Hepatocyte (in vitro differentiated cells): ENCODE results near the gene CD44. TPM values are rescaled to one million over a fixed set of nuclear protein-coding genes. Genes with fewer than 3 reads are reported as not detected.

Source experiments
- DNase-seq: peaks from one replicate; pipeline ENCODE4 v3.0.0-alpha.2; 2016; ENCODE audit warnings: low spot score
- H2AFZ ChIP-seq: fragments of 200-600 bp; sonication (generic); 2 replicates; pipeline ENCODE4 v1.6.0; 2016; ENCODE audit warnings: antibody characterized with exemption, mild to moderate bottlenecking
- H3K27ac ChIP-seq: fragments of 200-600 bp; sonication (generic); 2 replicates; pipeline ENCODE4 v1.5.1; 2016; ENCODE audit warnings: mild to moderate bottlenecking
- H3K27me3 ChIP-seq: fragments of 200-600 bp; sonication (generic); 2 replicates; pipeline ENCODE4 v1.6.1; 2016
- H3K36me3 ChIP-seq: fragments of 200-600 bp; sonication (generic); replicated peaks from 2 replicates; pipeline ENCODE4 v1.5.1; 2016; ENCODE audit warnings: low read depth; ENCODE audit not compliant: insufficient read depth
- H3K4me1 ChIP-seq: fragments of 200-600 bp; sonication (generic); 2 replicates; pipeline ENCODE4 v1.5.1; 2016; ENCODE audit warnings: mild to moderate bottlenecking, moderate library complexity; ENCODE audit not compliant: insufficient read depth
- H3K4me2 ChIP-seq: fragments of 200-600 bp; sonication (generic); 2 replicates; pipeline ENCODE4 v1.6.0; 2016
- H3K4me3 ChIP-seq: fragments of 200-600 bp; sonication (generic); 2 replicates; pipeline ENCODE4 v1.5.1; 2016; ENCODE audit warnings: mild to moderate bottlenecking
- H3K79me2 ChIP-seq: fragments of 200-600 bp; sonication (generic); 2 replicates; pipeline ENCODE4 v1.6.0; 2017; ENCODE audit warnings: mild to moderate bottlenecking
- H3K9me2 ChIP-seq: fragments of 200-600 bp; sonication (generic); replicated peaks from 2 replicates; pipeline ENCODE4 v1.6.0; 2017; ENCODE audit warnings: mild to moderate bottlenecking; ENCODE audit not compliant: insufficient read depth
- H3K9me3 ChIP-seq: fragments of 200-600 bp; sonication (generic); 2 replicates; pipeline ENCODE4 v1.5.1; 2016; ENCODE audit warnings: low read depth, mild to moderate bottlenecking
- H4K20me1 ChIP-seq: fragments of 200-600 bp; sonication (generic); 2 replicates; pipeline ENCODE4 v1.6.0; 2016; ENCODE audit warnings: mild to moderate bottlenecking; ENCODE audit not compliant: insufficient read depth, poor library complexity, severe bottlenecking
- EZH2 ChIP-seq: fragments of 200-600 bp; sonication (generic); IDR thresholded peaks from 2 replicates; pipeline ENCODE4 v1.6.1; 2016; ENCODE audit warnings: antibody characterized with exemption, mild to moderate bottlenecking, borderline replicate concordance
- EZH2phosphoT487 ChIP-seq: fragments of 200-600 bp; sonication (generic); IDR thresholded peaks from one replicate; pipeline ENCODE4 v1.6.1; 2018; ENCODE audit warnings: antibody characterized with exemption, mild to moderate bottlenecking, low read depth, moderate library complexity; ENCODE audit not compliant: unreplicated experiment, severe bottlenecking
- WGBS: methylation state at CpG from one replicate; pipeline ENCODE4 v1.1.6; 2016; ENCODE audit warnings: low lambda C conversion rate; ENCODE audit errors: missing lambda C conversion rate; 5-methylcytosine and 5-hydroxymethylcytosine counted together
- polyA plus RNA-seq: library from polyadenylated mRNA; unstranded; fragments of >200 nt; fragmentation: Nextera tagmentation; extraction: Ambion mirVana; gene quantifications from 2 replicates; pipeline ENCODE4 v1.2.1, GENCODE V29; 2016
- total RNA-seq: library from RNA; depleted of rRNA; stranded (reverse); fragments of >200 nt; gene quantifications from 2 replicates; pipeline ENCODE4 v1.2.3, GENCODE V29; 2014
- TF ChIP-seq, protein P1 (sequence below): fragments of 200-600 bp; sonication (generic); IDR thresholded peaks from 2 replicates; pipeline ENCODE4 v1.5.1; 2016; ENCODE audit warnings: antibody characterized with exemption, mild to moderate bottlenecking; ENCODE audit not compliant: poor library complexity

Gene CD44
- total and polyA plus RNA-seq, 2 experiments from 2014 or later = 17.5 to 29.5 TPM

DNA sequence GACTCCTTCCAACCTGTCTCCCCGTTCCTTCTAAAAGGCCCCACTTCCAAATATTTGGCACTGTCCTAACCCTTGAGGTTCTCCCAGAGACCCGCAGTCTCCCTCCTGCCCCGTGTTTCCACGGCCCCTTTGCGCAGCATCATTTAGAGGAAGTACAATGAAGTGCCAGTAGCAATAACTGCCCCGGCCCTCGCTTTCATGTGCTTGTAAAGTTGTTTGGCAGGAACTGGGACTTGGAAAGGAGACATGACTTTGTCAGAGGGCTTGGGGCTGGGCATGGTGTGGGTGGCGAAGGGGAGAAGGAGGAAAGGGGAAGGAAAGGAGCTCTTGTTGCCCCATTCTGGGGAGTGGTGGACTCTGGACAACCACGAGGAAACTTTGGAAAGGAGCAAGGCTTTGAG is 2.6 kb downstream of the CD44 start:
- Histone ChIP-seq H3K4me1 (no peaks in the 10 kb centered on the region), H3K27ac (no peak overlapping the region)
- TF ChIP-seq, protein P1, sequence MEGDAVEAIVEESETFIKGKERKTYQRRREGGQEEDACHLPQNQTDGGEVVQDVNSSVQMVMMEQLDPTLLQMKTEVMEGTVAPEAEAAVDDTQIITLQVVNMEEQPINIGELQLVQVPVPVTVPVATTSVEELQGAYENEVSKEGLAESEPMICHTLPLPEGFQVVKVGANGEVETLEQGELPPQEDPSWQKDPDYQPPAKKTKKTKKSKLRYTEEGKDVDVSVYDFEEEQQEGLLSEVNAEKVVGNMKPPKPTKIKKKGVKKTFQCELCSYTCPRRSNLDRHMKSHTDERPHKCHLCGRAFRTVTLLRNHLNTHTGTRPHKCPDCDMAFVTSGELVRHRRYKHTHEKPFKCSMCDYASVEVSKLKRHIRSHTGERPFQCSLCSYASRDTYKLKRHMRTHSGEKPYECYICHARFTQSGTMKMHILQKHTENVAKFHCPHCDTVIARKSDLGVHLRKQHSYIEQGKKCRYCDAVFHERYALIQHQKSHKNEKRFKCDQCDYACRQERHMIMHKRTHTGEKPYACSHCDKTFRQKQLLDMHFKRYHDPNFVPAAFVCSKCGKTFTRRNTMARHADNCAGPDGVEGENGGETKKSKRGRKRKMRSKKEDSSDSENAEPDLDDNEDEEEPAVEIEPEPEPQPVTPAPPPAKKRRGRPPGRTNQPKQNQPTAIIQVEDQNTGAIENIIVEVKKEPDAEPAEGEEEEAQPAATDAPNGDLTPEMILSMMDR = no peak
- TF ChIP-seq EZH2 = no peak
- TF ChIP-seq EZH2phosphoT487 = no peak

GRCh38 chr11:35142481-35143075 is 3.6 kb downstream of the CD44 start:
- Histone ChIP-seq H3K4me1 (no peaks in the 10 kb centered on the region), H3K9me2 (no peaks in the 10 kb centered on the region), H3K4me3 (no peak overlapping the region), H3K79me2 (no peaks in the 10 kb centered on the region), H3K27ac (no peak overlapping the region), H3K36me3 (no peaks in the 10 kb centered on the region), H4K20me1 (no peaks in the 10 kb centered on the region), H3K4me2 (no peak overlapping the region), H3K9me3 (no peaks in the 10 kb centered on the region), H3K27me3 (peaks cover 29% of the 10 kb centered on the region), H2AFZ (no peak overlapping the region)
- WGBS = 84% methylated on average over 2 of the region's 2 CpGs
- TF ChIP-seq EZH2phosphoT487 = no peak
- TF ChIP-seq, protein P1 = peak; percentile 26
- DNase-seq = peak; percentile 48

More for the DNA sequence above, 2.6 kb downstream of the CD44 start:
- H3K4me3 ChIP-seq = no peak overlapping the region
- no peak for DNase-seq
- WGBS = 88% methylated on average over 9 of the region's 9 CpGs
- no peaks in the 10 kb centered on the region for H3K9me3 ChIP-seq
- H3K9me2 ChIP-seq = no peaks in the 10 kb centered on the region
- H3K4me2 ChIP-seq = peak overlapping the region; percentile 97
- H2AFZ ChIP-seq = no peak overlapping the region
- no peaks in the 10 kb centered on the region for H4K20me1 ChIP-seq
- H3K79me2 ChIP-seq = no peaks in the 10 kb centered on the region
- peaks cover 37% of the 10 kb centered on the region for H3K27me3 ChIP-seq
- H3K36me3 ChIP-seq = no peaks in the 10 kb centered on the region

GRCh38 chr11:35143297-35144135 is 4.5 kb downstream of the CD44 start:
- Histone ChIP-seq H3K4me3 (no peak overlapping the region), H3K4me2 (no peak overlapping the region)

More at GRCh38 chr11:35143297-35144135, 4.5 kb downstream of the CD44 start:
- no peaks in the 10 kb centered on the region for H3K4me1 ChIP-seq
- peaks cover 19% of the 10 kb centered on the region for H3K27me3 ChIP-seq
- no peaks in the 10 kb centered on the region for H3K9me2 ChIP-seq
- no peak overlapping the region for H2AFZ ChIP-seq
- H3K36me3 ChIP-seq = no peaks in the 10 kb centered on the region
- 86% methylated on average over 8 of the region's 8 CpGs for WGBS
- no peak for TF ChIP-seq EZH2
- TF ChIP-seq, protein P1 = no peak
- TF ChIP-seq EZH2phosphoT487 = no peak
- no peak overlapping the region for H3K27ac ChIP-seq
- no peaks in the 10 kb centered on the region for H4K20me1 ChIP-seq
- H3K79me2 ChIP-seq = no peaks in the 10 kb centered on the region
- H3K9me3 ChIP-seq = no peaks in the 10 kb centered on the region
- DNase-seq = no peak
